HG03159 (cell line): ENCODE data around the gene MYL4.
"Not testable (repeated sequence)": the region's sequence is repeated elsewhere in the genome, so short reads cannot be mapped to it uniquely, and the experiment has no call there.

ENCODE experiments used
- ATAC-seq: cut with Tn5 transposase; IDR thresholded peaks from one replicate; pipeline ENCODE4 v1.9.1; 2021; ENCODE audit warnings: mild to moderate bottlenecking, moderate library complexity; ENCODE audit not compliant: unreplicated experiment

The MYL4 gene

DNA sequence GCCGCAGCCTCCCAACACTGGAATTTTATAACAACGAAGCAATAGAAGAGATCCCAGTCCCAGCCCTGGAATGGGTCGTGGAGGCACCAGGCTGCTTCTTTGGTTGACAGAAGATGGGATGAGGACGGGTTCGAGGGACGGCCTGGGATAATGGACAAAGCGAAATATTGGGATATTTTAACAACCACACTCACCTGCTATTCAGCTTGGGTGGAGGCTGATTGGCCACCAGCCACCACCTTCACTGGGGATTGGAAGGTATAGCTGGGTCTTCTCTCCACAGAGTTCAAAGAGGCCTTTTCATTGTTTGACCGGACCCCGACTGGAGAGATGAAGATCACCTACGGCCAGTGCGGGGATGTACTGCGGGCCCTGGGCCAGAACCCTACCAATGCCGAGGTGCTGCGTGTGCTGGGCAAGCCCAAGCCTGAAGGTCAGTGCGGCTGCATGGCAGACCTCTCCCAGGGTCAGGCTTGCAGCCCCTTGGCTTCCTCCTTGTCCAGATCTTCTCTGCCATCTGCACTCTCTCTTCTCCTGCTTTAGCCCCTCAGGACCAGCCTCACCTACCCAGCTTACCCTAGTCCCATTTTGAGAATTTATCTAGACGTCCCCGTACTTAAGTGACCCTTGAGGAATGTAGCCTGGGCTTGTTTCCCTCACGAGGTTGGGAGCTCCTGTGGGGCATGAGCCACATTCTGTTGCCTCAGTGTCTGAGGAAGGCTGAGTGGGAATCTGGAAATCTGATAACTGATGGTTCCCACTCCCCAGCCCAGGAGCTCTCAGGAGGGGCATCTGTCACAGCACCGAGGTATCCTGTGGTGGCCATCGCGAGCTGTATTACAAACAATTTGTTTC is 10.7 kb downstream of the MYL4 start:
- no peak for ATAC-seq

DNA sequence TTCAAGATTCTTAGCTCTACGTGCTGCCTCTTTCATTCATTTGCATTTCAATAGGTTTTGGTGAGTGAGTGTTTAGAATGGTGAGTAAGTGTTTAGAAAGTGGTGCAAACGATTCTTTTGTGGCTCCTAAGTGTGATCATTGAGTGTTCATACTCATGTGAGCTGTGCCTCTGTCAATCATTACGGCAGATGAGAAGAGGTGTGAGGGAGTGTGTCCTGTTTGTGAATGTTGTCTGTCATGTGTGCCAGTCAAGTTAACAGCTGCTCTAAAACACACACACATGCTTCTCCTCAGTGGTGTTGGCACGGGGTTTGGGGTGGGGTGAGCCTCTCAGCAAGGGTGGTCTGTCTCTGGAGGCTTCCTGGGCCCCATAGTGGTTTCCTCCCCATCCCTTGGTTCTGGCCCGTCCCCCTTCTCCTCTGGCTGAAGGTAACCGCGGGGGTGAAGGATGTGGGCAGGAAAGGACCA is 11.4 kb downstream of the MYL4 start:
- ATAC-seq = no peak

DNA sequence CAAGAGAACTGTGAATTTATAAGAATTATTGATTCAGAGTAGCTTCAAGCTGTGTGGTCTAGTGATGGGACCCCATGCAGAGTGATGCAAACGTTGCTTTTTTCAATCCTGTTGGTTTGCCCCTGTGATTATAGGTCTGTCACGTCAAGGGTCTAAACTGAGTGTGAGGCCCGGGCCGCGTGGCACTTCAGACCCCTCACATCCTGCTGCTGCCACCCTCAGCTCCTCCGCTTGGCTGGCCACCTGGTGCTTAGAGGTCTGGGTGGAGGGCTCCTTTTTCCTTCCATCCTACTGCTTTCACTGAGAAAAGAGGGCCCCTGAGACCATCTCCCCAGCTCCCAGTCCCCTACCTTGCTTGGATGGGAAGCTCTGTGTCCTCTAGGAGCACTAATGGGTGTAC is 12.0 kb downstream of the MYL4 start:
- ATAC-seq = no peak

DNA sequence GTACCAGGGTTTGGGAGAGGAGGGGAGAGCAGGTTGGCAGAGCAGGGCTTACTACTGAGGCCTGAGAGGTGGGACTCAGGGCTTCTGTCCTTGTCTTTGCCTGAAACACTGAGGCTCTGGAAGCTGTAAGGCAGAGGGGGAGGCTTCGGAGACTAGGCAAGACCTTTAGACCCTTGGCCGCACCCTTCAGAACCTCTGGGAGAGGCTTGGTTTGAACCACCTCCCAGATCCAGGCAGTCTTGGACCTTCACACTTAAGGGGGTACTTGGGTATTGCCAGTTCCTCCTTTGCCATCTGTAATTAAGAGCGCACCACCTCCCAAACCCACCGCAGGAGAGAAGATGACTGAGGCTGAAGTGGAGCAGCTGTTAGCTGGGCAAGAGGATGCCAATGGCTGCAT is 12.9 kb downstream of the MYL4 start:
- ATAC-seq = no peak

DNA sequence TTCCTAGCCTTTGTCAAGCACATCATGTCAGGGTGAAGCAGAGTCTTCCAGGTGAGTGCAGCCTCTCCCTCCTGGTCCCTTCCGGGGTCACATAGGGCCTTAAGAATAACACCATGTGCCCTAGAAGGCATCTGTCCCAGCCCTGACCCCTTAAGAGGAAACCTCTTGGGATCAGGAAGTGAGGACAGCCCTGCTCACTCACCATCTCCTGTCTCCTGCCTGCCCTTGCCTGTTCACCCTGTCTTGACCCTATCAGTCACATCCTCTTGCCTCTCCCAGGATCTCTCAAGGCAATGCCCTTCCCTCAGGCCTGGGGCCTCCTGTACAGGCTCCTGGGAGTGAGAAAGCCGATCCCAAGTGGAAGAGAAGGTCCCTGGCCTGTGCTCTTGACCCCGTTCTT is 13.9 kb downstream of the MYL4 start:
- ATAC-seq = no peak

DNA sequence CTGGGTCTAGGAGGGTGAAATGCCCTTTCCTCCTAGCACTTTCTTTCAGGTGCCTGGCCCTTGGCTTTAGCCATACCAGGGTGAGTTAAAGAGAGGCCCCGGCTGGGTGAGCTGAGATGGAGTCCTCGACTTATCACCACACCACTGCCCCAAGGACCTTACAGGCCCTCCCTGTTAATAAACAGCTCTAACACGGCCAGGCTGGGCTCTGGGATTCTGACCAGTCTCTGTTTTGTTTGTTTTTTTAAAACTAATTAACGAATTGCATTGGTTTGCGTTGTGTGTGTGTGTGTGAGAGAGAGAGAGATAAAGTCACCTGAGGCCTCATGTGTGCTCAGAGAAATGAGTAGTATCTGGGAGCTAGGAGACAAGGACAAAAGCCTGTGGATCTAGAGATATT is 14.3 kb downstream of the MYL4 start:
- ATAC-seq = no peak

DNA sequence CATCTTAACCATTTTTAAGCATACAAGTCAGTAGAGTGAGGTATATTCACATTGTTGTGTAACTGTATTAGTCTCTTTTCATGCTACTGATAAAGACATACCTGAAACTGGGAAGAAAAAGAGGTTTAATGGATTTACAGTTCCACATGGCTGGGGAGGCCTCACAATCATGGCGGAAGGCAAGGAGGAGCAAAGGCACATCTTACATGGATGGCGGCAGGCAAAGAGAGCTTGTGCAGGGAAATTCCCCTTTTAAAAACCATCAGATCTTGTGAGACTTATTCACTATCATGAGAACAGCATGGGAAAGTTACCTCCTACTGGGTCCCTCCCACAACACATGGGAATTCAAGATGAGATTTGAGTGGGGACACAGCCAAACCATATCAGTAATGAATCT is 14.9 kb downstream of the MYL4 start:
- not testable (repeated sequence) for ATAC-seq

DNA sequence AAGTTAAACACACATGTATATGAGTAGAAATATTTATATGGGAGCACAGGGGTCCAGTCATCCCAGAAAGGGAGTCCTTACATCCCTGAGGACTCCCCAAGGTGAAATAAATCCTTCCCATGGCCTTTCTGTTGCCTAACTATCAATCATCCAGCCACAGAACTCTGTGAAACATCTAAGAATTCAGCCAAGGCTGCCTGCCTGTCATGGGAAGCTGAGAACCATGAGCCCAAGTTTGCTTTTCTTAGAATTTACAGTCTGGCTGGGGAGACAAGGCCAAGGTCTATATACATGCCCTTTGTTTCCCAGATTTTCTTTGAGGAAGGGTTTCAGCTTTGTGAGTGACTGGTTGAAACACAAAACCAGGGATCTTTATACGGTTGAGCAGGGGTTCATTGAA is 15.8 kb downstream of the MYL4 start:
- no peak for ATAC-seq

DNA sequence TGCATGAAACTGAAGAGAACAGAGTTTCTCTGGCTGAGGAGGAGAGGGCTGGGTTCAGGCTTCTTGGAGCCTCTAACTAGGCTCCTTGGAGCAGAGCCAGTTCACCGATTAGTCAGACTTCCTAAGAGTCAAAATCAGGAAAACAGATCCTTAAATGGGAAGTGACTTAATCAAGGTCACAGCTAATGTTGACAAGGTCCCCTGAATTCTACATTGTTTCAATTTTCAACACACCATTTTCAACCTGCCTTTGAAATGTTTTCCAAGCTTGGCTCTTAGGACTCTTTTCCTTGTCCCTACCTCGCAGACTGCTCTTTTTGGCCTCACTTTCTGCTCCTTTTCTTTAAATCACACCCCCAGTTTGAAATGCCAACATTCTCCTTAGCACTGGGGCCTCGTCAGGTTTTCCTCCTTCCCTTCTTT is 16.3 kb downstream of the MYL4 start:
- ATAC-seq = no peak

DNA sequence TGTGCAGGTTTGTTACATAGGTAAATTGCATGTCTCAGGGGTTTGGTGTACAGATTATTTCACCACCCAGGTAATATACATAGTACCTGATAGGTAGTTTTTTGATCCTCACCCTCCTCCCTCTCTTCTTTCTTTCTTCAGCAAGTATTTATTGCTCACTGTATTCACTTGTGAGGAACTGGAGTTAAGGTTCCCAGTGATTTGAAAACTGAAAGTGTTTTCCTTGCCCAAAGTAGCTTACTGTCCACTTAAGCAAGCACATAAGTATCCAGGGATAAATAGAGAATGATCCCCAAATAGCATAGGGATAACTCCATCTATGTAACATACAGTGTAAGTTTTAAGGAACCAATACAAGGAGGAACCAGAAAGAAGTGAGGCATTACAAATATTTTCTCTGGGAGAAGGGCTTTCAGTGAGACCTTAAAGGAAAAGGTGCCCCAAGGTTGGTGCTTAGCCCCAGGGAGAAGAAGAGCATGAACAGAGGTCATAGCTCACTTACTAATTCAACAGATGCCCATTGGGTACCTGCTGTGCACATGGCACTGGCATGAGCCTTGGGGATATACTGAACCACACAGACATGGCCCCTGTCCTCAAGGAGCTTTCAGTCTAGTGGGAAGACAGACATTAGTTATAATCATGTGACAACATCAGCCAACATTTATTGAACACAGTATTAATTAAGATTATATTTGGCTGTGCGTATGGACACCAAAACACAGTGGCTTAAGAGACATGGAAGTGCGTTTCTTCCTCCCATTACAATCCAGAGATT is 17.0 kb downstream of the MYL4 start:
- no peak for ATAC-seq

DNA sequence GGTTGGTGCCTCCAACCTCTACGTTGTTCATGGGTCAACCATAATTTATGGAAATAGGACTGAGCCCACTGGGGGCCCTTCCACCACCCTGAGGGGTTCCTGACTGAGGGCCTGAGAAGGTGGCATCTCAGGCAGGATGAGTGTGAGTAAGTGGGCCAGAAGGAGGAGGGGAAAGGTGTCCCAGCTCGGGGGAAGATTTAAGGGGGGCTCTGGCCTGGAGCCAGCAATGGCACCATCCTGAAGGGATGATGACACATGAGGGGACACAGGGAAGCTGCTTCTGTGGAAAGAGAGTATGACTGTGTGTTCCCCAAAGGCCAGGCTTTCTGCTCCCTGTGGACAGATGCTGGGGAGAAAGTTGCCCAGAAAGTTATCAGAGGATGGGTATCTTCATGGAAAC is 18.7 kb downstream of the MYL4 start:
- no peak for ATAC-seq

DNA sequence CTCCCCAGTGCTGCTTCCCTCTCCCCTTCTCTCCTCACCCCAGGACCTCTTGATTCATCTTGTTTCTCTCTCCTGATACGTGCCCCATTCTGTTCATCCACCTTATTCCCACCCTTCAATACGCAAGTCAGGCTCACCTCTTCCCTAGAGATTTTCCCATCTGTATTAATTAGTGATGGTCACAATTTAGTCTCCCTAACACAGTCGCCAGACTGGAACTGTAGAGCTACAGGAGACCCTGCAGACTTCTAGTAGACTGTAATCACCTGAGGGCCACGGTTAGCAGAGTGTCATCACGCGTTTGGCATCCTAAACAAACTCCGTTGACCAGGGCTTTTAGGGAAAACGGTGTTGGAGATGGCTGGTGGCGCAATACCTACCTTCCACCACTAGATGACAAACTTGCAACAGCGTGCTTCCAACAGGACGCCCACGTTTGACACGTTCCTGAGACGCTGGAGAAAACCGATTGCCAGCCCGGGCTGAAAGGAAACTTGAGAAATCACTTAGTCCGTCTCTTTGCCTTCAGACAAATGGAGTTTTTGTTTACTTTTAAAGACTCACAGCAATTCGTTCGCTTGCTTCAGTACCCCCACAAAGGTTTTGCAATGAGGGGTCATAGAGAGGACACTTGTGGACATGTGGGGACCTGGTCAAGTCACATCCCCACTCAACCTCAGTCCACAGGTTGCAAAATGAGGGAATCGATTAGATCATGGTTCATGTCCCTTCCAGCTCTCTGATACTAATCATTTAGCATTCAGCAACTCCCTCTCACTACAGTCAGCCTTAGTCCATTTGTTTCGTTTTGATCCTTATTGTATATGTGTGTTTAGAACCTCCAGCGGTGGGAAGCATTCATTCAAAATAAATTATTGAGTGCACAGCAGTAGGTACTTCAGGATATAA is 20.6 kb downstream of the MYL4 start:
- ATAC-seq = no peak

DNA sequence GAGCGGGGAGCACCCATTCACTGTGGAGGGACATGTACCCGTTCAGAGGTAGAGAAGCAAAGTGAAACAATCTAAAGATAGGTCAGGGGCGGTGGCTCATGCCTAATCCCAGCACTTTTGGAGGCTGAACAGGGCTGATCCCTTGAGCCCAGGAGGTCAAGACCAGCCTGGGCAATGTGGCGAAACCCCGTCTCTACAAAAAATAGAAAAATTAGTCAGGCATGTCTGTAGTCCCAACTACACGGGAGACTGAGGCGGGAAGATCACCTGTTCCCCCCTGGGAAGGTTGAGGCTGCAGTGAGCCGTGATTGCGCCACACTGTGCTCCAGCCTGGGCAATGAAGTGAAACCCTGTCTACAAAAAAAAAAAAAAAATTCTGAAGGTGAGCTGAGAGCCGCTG is 21.7 kb downstream of the MYL4 start:
- ATAC-seq = no peak

DNA sequence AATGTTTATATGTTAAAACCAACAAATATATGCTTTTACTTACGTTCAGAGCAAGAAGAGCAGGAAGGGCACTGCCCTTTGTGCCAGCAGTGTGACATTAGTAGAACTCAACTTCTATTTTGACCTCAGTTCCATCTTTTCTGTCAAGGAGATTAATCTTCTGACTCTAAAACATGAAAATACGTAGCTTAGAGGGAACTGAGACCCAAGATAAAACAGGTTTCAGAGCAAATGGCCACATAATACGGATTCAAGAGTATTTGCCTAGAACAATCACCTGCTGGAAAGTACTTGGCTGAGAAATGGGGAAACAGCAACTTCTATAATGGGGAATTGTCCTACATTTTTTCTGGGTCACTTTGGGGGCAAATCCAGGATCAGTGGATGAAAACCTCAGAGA is 22.2 kb downstream of the MYL4 start:
- ATAC-seq = no peak

DNA sequence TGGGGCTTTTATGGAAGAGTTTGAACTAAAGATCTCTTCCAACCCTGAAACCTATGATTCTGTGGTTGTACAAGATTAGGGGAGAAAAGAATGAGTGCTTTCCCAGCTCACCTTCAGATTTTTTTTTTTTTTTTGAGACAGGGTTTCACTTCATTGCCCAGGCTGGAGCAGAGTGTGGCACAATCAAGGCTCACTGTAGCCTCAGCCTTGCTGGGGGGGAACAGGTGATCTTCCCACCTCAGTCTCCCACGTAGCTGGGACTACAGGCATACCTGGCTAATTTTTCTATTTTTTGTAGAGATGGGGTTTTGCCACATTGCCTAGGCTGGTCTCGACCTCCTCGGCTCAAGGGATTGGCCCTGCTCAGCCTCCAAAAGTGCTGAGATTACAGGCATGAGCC is 22.7 kb downstream of the MYL4 start:
- no peak for ATAC-seq

DNA sequence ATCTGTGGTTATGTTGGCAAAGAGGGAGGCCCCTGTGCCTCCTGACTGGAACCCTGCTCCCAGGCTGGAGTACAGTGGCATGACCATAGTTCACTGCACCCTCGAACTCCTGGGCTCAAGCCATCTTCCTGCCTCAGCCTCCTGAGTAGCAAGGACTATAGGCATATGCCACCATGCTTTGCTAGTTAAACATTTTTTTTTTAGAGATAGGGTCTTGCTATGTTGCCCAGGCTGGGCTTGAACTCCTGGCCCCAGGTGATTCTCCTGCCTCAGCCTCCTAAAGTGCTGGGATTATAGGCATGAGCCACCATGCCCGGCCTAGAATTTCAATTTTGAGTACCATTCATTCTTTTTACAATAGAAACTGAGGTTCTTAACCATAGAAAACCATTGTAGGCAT is 23.3 kb downstream of the MYL4 start:
- no peak for ATAC-seq

DNA sequence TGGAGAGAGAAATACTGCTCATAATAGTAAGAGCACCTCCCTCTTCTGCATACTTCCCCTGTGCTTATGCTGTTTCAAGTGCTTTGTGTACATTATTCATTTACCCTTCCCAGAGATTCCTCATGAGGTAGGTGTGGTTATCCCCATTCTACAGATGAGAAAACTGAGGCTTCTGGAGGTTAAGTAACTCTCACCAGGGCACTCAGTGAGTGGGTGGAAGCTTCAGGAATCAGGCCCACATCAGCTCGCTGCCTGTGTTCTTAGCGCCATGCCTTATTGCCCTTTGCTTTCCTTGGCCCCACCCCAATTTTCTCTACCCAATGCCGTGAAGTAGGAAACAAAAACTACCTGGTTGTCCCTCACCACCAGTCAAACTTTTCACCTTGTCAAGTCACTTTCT is 26.4 kb downstream of the MYL4 start:
- no peak for ATAC-seq

DNA sequence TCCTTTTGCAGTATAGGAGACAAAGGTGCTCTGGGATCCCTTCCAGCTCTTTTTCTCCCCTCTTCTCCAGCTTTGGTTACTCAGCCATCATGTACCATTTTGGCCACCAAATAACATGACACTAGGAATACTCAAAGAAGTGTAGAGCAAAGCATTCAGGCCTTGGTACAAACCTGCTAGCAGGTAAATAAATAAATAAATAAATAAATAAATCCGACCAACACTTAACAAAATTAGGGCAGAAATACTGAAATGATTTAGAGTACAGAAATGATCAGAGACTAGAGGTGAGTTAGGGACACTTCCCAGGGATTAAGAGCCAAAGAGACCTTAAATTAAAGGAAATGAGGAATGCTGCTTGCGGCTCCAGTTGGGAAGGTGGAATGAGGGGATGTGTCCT is 26.8 kb downstream of the MYL4 start:
- ATAC-seq = no peak

DNA sequence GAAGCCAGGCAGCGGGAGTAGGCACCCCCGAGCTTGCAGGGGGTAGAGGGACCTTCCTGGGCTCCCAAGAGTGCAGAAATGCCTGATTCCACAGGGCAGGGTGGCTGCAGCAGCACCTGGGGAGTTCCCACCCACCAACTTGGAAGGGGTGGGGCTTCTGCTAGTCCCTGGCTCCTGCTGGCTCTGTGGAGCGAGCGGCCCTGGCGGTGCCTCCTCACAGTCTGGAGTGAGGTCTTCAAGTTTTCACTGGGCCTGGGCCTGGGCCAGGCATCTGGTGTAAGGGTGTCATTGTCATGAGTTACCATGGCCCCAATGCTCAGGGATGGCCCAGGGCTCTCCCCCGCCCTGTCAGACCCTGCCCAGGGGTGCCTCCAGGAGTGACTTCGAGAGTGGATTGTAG is 28.7 kb downstream of the MYL4 start:
- ATAC-seq = no peak

DNA sequence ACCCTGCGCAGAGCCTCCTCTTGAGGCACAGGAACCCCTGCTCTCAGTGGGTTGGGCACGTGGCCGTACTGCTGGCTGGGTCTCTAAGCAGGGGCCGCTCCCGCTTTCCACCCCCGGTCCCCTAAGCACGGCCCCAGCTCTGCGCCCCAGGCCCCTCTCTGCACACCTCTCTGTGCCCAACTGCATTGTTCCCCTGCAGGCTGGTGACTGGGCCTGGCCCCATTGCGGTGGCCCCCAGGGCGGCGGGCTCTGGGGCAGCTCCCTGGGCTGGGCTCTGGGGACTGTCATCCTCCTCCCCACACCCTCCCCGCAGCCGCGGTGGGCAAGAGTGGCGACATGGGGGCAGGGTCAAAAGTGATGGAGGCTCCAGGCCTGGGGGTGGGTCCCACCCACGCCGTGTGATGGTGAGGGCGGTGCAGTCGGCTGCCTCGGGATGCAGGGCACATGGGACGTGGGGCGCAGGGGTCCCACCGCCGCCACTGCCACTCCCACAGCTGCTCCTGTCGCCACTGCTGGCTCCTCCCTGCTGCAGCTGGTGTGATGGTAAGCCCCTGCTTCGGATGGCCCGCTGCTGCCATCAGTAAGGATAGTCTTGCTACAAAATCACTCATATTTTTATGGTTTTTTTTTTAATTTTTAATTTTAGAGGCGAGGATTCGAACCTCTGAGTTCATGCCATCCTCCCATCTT is 29.3 kb downstream of the MYL4 start:
- ATAC-seq = no peak

DNA sequence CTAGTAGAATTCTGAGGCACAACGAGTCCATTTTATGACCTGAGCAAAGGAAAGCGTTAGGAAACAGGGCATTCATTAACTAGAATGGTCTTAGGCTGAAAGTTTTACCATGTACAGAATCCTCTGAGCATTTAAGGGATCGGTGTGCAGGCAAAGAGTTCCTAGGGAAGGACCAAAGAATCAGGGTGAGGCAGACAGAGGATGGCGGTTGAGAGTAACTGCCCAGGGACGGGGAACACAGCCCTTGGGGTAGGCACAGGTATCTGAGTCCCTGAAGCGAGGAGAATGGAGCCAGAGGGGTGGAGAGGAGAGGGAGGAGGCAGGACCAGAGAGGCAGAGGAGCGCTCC is 30.4 kb downstream of the MYL4 start:
- no peak for ATAC-seq
